SIG-M5 treated with dmso at 0.1 percent for 504 hours (cell line): ENCODE results near the gene FBXO48.
A peak's percentile ranks its signal among the peaks of the same experiment; 100 is the strongest.

ENCODE experiments used
- DNase-seq: peaks from one replicate; lab custom pipeline; 2025; ENCODE audit not compliant: unreplicated experiment; lab: John Stamatoyannopoulos, UW

Gene FBXO48

GRCh38 chr2:68438455-68439303 is 28.4 kb downstream of the FBXO48 start:
- DNase-seq = peak; percentile 85

DNA sequence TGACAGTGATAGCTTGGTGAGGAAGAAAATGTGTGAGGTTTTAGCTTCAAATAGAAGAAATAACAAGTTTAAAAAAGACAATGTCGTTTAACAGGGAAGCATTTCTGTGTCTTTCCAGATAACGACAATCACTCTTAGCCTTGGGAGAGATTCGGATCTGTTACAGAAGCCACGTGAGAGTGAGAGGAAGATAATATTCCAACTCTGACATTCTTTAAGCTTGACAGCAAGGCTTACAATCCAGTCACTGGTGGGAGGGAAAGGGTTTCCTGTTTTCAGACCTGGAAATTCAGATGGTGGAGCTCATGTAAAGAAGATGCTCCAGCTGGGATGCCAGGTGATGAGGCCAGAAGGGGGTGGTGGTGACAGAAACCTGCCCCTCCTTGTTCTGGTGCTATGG is 30.8 kb downstream of the FBXO48 start:
- no peak for DNase-seq

- DNase-seq = no peak
Measured at GRCh38 chr2:68435615-68436014, 31.5 kb downstream of the FBXO48 start.

DNA sequence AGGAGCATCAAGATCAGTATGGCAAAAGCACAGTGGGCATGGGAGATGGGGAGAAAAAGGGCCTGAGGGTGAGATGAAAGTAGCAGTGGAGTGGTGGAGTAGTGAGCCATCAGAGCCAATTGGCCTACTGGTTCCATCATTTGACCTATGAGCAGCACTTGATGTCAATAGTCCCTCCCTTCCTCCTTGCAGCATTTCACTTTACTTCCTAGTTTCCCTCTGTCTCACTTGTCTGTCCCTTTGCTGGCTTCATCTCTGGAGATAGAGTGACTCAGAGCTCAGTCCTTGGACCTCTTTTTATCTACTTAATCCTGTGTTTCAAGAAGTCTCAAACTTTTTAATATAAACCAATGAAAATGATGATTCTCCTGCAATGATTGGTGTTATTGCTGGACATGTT is 32.1 kb downstream of the FBXO48 start:
- DNase-seq = peak; percentile 72

GRCh38 chr2:68432696-68433658 is 34.1 kb downstream of the FBXO48 start:
- DNase-seq = no peak

DNA sequence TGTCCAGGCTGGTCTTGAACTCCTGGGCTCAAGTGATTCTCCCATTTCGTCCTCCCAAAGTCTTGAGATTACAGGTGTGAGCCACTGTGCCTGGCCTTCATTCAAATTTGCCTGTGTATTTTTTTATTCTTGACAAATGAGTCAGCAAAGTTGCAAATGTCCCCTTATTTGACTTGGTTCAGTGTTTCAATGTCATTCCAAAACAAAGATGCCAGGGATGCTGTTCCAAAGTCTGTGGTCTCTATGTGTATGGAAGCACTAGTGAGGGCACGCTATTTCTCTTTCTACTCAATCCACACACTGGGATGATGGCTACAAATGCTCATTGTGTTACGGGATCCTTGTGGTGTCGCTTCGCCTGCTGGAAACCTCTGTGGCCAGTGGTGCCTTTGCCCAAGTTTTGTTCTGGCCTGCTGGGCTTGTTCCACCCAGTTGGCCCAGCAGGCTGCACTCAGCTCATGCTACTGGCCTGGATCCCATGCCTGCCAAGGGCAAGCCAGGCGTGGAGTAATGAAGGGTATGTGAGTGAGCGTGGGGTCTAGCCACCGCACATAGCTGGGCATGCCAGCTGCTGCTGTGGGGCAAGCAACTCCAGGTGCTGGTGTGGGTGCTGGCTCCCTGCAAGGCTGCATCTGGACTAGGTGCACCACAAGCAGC is 35.6 kb downstream of the FBXO48 start:
- DNase-seq = no peak

DNA sequence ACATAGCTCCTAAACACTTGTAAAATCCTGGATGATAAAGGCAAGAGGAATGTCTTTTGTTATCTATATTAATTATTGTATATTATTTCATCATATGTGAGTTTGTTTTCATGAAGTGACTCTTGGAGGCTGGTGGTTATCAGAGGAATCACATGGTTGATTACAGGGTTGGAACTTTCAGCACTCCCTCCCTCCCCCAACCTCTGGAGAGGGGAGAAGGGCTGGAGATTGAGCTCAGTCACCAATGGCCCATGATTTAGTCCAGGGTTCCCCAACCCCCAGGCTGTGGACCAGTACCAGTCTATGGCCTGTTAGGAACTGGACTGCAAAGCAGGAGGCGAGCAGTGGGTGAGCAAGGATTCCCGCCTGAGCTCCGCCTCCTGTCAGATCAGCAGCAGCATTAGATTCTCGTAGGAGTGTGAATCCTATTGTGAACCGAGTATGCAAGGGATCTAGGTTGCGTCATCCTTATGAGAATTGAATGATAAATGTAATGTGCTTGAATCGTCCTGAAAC is 37.7 kb downstream of the FBXO48 start:
- no peak for DNase-seq

DNA sequence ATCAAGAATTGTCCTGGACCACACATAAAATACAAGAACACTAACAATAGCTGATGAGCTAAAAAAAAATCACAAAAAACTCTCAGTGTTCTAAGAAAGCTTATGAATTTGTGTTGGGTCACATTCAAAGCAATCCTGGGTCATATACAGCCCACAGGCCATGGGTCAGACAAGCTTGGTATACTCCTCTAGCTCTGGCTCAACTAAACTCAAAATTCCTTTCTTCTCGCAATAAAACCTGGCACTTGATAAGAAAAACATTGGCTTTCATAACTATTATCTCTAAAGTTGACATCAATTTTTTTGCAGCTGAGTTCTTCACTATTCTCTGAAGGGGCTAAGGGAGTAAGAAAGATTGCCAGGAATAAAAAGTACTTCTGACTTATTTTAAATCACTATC is 38.3 kb downstream of the FBXO48 start:
- DNase-seq = no peak

DNA sequence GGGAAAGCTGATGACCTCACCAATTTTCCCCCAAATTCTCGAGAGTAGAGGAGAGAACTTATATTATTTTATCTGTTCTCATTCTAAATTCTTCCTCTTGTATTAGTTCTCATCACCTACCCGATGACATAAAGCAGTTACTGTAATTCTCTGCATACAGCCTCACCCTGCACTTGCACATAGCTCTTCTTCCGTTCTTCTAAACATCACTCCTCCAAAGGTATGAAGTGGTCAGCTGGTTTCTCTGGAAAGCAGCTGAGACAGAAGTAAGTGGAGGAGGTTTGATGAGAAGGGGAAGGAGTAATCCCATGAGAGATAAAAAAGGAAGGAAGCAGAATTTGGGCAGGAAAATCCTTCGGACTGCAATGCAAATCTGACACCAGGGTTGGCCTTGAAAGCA is 39.0 kb downstream of the FBXO48 start:
- no peak for DNase-seq

DNA sequence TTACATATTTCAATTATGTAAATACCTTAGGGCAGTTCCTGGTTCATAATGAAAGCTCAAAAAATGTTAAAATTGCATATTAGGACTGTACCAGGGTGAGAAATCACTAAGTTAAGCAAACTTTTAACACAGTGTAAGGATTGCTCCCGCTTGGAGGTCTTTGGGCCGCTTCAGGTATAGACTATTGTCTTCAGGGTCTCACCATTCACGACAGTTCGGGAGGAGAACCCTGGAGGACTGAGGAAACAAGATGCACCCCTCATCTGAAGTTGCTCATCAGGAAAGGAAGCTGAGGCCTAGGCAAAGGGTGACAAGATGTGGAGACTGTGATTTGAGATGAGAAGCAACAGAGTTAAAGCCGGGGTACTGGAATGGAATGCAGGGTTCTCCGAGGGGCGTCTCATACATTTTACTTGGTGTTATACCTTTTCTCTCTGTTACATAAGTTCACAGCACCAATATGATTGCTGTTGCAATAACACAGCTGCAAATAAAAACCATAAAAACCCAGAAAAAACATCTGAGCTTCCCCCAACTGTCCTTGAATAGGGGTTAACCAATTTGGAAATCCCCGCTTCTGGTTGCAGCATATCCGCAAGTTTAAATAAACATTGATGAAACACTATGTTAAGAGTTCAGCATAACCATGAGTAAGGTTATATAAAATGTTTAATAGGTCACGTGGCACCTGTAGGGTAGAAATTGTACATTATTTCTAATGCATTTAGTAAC is 40.1 kb downstream of the FBXO48 start:
- peak; percentile 96 for DNase-seq

DNA sequence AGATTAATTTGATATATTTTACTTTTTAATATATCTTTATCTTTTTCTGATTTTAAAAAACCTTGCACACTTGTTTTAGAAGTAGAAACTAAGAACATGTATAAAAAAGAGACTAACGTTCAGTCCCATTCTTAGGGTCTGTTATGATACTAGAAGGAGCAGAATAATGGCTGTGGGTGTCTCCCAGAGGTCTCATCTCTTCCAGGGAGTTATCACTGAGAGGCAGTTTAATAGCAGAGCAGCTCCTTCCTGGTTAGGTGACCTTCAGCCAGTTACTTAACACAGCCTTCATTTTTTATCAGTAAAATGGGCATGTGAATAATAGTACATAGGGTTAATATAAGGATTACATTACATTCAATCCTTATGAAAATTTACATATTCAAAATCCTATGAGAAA is 40.6 kb downstream of the FBXO48 start:
- DNase-seq = no peak

GRCh38 chr2:68425503-68425902 is 41.6 kb downstream of the FBXO48 start:
- no peak for DNase-seq

GRCh38 chr2:68423966-68424650 is 43.0 kb downstream of the FBXO48 start:
- DNase-seq = peak; percentile 99

GRCh38 chr2:68420254-68420910 is 46.7 kb downstream of the FBXO48 start:
- DNase-seq = peak; percentile 96

GRCh38 chr2:68418855-68419254 is 48.2 kb downstream of the FBXO48 start:
- no peak for DNase-seq

DNA sequence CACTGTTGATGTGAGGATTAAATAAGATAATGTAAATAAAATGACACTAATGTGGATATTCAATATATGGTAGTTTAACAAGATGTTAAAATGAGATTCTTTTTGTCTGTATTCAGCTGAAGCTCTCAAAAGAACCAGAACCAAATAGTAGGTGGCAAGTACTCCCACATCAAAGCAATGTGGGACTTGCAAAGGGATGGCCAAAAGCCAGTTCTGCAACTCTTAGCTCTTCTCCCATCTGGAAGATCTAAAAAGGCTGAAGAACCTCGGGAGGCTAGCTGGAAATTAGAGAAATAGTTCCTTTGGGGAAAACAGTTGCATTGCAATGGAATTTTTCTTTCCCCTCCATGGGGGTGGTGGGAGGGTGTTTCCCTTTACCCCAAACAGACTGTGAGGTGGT is 48.7 kb downstream of the FBXO48 start:
- DNase-seq = no peak

DNA sequence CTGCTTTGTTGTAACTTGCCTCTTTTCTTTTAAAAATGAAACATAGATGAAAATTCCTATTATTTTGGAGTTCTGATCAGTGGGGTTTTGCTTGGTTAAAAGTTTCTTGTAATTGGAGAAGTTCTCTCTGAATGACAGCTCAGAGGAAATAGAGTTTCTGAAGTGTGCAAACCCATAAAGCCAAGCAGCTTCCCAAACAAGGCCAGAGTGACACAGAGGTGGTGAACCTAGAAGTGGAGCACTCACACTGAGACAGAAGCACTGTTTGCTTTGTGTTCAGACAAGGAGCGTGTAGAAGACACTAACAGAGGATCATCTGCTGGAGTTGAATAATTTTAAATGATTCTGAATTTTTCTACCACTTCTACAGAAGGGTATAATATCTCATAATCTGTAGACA is 49.2 kb downstream of the FBXO48 start:
- peak; percentile 19 for DNase-seq

DNA sequence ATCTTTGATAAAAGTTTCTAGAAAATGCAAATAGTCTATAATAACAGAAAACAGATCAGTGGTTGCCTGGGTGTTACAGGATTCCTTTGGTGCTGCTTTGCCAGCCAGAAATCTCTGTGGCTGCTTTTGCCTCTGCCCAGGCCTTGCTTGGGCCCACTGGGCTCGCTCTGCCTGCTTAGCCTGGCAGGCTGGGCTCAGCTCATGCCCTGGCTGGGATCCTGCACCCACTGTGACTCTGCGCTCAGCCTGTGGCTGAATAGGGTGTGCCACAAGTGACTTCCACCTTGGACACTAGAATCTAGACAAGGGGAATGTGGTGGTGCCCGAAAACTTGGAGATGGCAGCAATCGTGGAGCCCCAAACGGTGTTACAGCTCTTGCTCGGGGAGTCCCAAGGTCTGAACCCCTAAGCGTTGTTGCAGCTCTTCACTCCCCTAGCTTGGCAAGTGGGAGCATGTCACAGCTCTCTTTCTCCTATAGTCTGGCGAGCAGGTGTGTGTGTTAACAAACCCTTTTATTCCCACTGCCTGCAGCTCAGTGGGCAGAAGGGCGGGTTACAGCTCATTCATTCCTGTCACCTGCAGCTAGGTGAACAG is 50.9 kb downstream of the FBXO48 start:
- no peak for DNase-seq

DNA sequence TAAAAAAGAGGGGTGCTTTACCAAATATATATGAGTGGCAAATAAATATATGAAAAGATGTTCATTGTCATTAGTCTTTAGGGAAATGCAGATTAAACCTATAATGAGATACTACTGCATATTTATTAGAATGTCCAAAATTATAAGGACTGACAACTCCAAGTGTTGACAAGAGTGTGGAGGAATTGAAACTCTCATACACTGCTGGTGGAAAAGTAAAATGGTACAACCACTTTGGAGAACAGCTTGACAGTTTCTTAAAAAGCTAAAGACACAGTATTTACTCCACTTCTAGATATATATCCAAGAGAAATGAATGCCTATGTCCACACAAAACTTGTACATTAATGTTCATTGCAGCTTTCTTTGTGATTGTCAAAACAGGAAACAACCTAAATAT is 51.6 kb downstream of the FBXO48 start:
- DNase-seq = no peak
